Adrenal gland (tissue), 5 donors: ENCODE results near the gene KLB.

Source experiments
- CTCF ChIP-seq, 6 experiments: fragments of 450-650 bp in 4 of 6; fragments of 200-600 bp in 2 of 6; sonication (generic) in 1 of 6; IDR thresholded peaks; 1 replicate in 5 of 6; 2 replicates in 1 of 6; pipeline versions ENCODE4 v1.5.1 to v1.8.0; 2016 to 2021; ENCODE audit warnings: antibody characterized with exemption in 6 of 6, mild to moderate bottlenecking in 2 of 6, moderate library complexity in 1 of 6
- POLR2A ChIP-seq, 2 donors: fragments of 450-650 bp; IDR thresholded peaks; one replicate each; pipeline ENCODE4 v1.6.1; 2017; ENCODE audit warnings: antibody characterized with exemption in 2 of 2, mild to moderate bottlenecking in 2 of 2, moderate library complexity in 1 of 2
- donor health status: DM: no; HTN: no; CAD: no.

DNA sequence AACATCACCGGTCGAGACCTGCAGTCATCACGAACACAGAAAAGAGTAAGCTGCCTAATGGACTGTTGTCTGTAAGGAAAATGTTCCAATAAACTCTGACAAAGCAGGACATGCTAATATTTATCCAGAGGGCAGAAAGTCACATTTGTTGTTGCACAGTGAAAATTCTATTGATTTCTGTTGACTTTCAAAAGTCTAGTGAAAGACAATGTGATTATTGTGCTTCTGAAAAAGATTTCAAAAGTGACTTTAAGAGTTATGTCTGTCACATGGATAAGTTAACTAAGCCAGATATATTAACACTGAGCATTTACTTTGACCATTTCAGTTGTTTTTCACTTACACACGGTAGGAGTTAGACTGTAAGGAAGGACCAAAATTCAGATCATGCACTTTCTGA, 31.3 kb upstream of the KLB start:
- TF ChIP-seq CTCF (IDR thresholded peaks at IDR 0.05) (no peak), POLR2A (IDR thresholded peaks at IDR 0.05) (no peak)
